Mesodermal cell (in vitro differentiated cells): Measurements from ENCODE around the gene GRK4. TPM values are rescaled to one million over a fixed set of nuclear protein-coding genes. Genes with fewer than 3 reads are reported as not detected.
"Not testable (repeated sequence)": the region's sequence is repeated elsewhere in the genome, so short reads cannot be mapped to it uniquely, and the experiment has no call there.

Experiments used
- H3K27ac ChIP-seq: 2 replicates; pipeline ENCODE4 v1.7.0; 2013; ENCODE audit warnings: mild to moderate bottlenecking, low read depth, low read length, moderate library complexity; ENCODE audit not compliant: severe bottlenecking
- H3K36me3 ChIP-seq: 2 replicates; pipeline ENCODE4 v1.7.1; 2013; ENCODE audit warnings: mild to moderate bottlenecking, low read length, moderate library complexity; ENCODE audit not compliant: control insufficient read depth, insufficient read depth
- H3K4me1 ChIP-seq: one replicate; pipeline ENCODE4 v1.7.1; 2013; ENCODE audit warnings: mild to moderate bottlenecking, low read length; ENCODE audit not compliant: insufficient read depth, control insufficient read depth, poor library complexity, severe bottlenecking
- H3K4me3 ChIP-seq: 2 replicates; pipeline ENCODE4 v1.7.0; 2013; ENCODE audit warnings: low read length, control low read depth, mild to moderate bottlenecking; ENCODE audit not compliant: insufficient read depth, poor library complexity, severe bottlenecking; ENCODE audit errors: extremely low read depth
- H3K9me3 ChIP-seq: 2 replicates; pipeline ENCODE4 v1.7.1; 2013; ENCODE audit warnings: mild to moderate bottlenecking, low read length, moderate library complexity; ENCODE audit not compliant: control insufficient read depth
- WGBS, 2 experiments: methylation state at CpG; one replicate each; pipeline ENCODE4 v1.1.5; 2013; ENCODE audit warnings: missing lambda C conversion rate in 2 of 2; ENCODE audit not compliant: insufficient coverage in 2 of 2; 5-methylcytosine and 5-hydroxymethylcytosine counted together
- polyA plus RNA-seq, 2 experiments: library from polyadenylated mRNA; stranded (reverse); fragments of 50-300 nt; gene quantifications; one replicate each; pipeline ENCODE4 v1.2.3, GENCODE V29; 2013

GRK4 gene
- 4.3 TPM for polyA plus RNA-seq (2013, experiment 1 of 2)
- 4.2 TPM for polyA plus RNA-seq (2013, experiment 2 of 2)

- peak within 1 kb of the TSS; percentile 70 for H3K4me3 ChIP-seq
- 0 to 1% methylated on average over 78 to 101 of the region's 105 CpGs for WGBS, 2 experiments
- peaks cover 15% of the 10 kb centered on the region for H3K36me3 ChIP-seq
- peak within 1 kb of the TSS; percentile 91 for H3K27ac ChIP-seq
- no peaks in the 10 kb centered on the region for H3K9me3 ChIP-seq
- peaks cover 5% of the 10 kb centered on the region for H3K4me1 ChIP-seq
Measured at GRCh38 chr4:2963175-2963965, at the start of gene GRK4, which contains the start of gene NOP14. TSS of gene GRK4 (plus strand) at chr4:2963571. CDS start at chr4:2964071, 500 bp downstream. TSS of gene NOP14 (minus strand) at chr4:2963406. CDS start at chr4:2963319, 87 bp downstream.

GRCh38 chr4:2914256-2915126 is 48.9 kb upstream of the GRK4 start:
- H3K36me3 ChIP-seq = peaks cover 84% of the 10 kb centered on the region
- no peak overlapping the region for H3K4me3 ChIP-seq
- H3K9me3 ChIP-seq = no peaks in the 10 kb centered on the region

GRCh38 chr4:2915789-2916188 is 47.6 kb upstream of the GRK4 start:
- H3K36me3 ChIP-seq = peaks cover 83% of the 10 kb centered on the region
- H3K4me1 ChIP-seq = no peaks in the 10 kb centered on the region
- H3K9me3 ChIP-seq = no peaks in the 10 kb centered on the region
- H3K4me3 ChIP-seq = no peak overlapping the region
- WGBS, 2 experiments = 84 to 87% methylated on average over 8 of the region's 9 CpGs
- H3K27ac ChIP-seq = no peak overlapping the region

More at GRCh38 chr4:2914256-2915126, 48.9 kb upstream of the GRK4 start:
- WGBS, 2 experiments = 90 to 96% methylated on average over 7 to 9 of the region's 16 CpGs
- Histone ChIP-seq H3K4me1 (no peaks in the 10 kb centered on the region), H3K27ac (no peak overlapping the region)

- WGBS, 2 experiments = 78% methylated on average over 1 of the region's 2 CpGs; no CpG with 5 or more reads in 1 of the 2 experiments
- H3K4me1 ChIP-seq, H3K4me3 ChIP-seq, H3K9me3 ChIP-seq, H3K27ac ChIP-seq: not testable (repeated sequence)
- H3K36me3 ChIP-seq = peaks cover 79% of the 10 kb centered on the region
Measured at GRCh38 chr4:2916696-2917095, 46.7 kb upstream of the GRK4 start.

GRCh38 chr4:2918300-2918699 is 45.1 kb upstream of the GRK4 start:
- H3K9me3 ChIP-seq, H3K4me3 ChIP-seq, H3K27ac ChIP-seq: not testable (repeated sequence)
- no CpG with 5 or more reads among the region's 2 CpGs for WGBS, 2 experiments
- H3K4me1 ChIP-seq = peaks cover 13% of the 10 kb centered on the region
- H3K36me3 ChIP-seq = peaks cover 66% of the 10 kb centered on the region

GRCh38 chr4:2918714-2919113 is 44.7 kb upstream of the GRK4 start:
- H3K9me3 ChIP-seq, H3K4me3 ChIP-seq, H3K27ac ChIP-seq: not testable (repeated sequence)
- peaks cover 66% of the 10 kb centered on the region for H3K36me3 ChIP-seq
- peaks cover 17% of the 10 kb centered on the region for H3K4me1 ChIP-seq
- WGBS, 2 experiments = 83 to 92% methylated on average over 2 to 4 of the region's 8 CpGs

GRCh38 chr4:2922453-2923101 is 40.8 kb upstream of the GRK4 start:
- 55 to 61% methylated on average over 4 to 5 of the region's 7 CpGs for WGBS, 2 experiments
- H3K9me3 ChIP-seq, H3K4me3 ChIP-seq: not testable (repeated sequence)
- peak overlapping the region; percentile 91 for H3K27ac ChIP-seq
- peaks cover 67% of the 10 kb centered on the region for H3K36me3 ChIP-seq
- peaks cover 18% of the 10 kb centered on the region for H3K4me1 ChIP-seq

- H3K9me3 ChIP-seq = no peaks in the 10 kb centered on the region
- no peak overlapping the region for H3K4me3 ChIP-seq
- WGBS, 2 experiments = 85 to 88% methylated on average over 10 of the region's 10 CpGs
- H3K27ac ChIP-seq = peak overlapping the region; percentile 91
- H3K36me3 ChIP-seq = peaks cover 70% of the 10 kb centered on the region
- peaks cover 18% of the 10 kb centered on the region for H3K4me1 ChIP-seq
Measured at GRCh38 chr4:2923141-2923551, 40.2 kb upstream of the GRK4 start.

GRCh38 chr4:2923668-2924173 is 39.6 kb upstream of the GRK4 start:
- H3K36me3 ChIP-seq = peaks cover 75% of the 10 kb centered on the region
- no peak overlapping the region for H3K4me3 ChIP-seq
- H3K27ac ChIP-seq = peak overlapping the region; percentile 91
- no peaks in the 10 kb centered on the region for H3K9me3 ChIP-seq
- 95 to 96% methylated on average over 11 of the region's 16 CpGs for WGBS, 2 experiments
- H3K4me1 ChIP-seq = peaks cover 18% of the 10 kb centered on the region

GRCh38 chr4:2924286-2924685 is 39.1 kb upstream of the GRK4 start:
- H3K4me3 ChIP-seq = no peak overlapping the region
- peaks cover 75% of the 10 kb centered on the region for H3K36me3 ChIP-seq
- WGBS, 2 experiments = 96 to 100% methylated on average over 7 to 8 of the region's 8 CpGs
- peaks cover 18% of the 10 kb centered on the region for H3K4me1 ChIP-seq
- no peaks in the 10 kb centered on the region for H3K9me3 ChIP-seq
- H3K27ac ChIP-seq = no peak overlapping the region
